Kidney capillary endothelial cell (primary cell): Measurements from ENCODE around the gene ESPL1.
"Not testable (repeated sequence)": the region's sequence is repeated elsewhere in the genome, so short reads cannot be mapped to it uniquely, and the experiment has no call there.

Experiments
- DNase-seq: peaks from one replicate; pipeline ENCODE4 v3.0.0-alpha.2; 2018; ENCODE audit warnings: low spot score

Gene ESPL1

DNA sequence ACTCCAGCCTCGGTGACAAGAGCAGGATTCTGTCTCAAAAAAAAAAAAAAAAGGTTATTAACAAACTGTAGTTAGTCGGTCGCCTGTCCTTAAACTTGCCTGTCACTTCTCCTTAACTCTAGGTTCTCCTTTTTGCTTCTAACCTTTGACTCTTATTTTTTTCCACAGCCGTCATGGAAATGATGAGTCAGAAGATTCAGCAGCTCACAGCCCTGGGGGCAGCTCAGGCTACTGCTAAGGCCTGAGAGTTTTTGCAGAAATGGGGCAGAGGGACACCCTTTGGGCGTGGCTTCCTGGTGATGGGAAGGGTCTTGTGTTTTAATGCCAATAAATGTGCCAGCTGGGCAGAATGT is 31.0 kb downstream of the ESPL1 start:
- peak; percentile 59 for DNase-seq

DNA sequence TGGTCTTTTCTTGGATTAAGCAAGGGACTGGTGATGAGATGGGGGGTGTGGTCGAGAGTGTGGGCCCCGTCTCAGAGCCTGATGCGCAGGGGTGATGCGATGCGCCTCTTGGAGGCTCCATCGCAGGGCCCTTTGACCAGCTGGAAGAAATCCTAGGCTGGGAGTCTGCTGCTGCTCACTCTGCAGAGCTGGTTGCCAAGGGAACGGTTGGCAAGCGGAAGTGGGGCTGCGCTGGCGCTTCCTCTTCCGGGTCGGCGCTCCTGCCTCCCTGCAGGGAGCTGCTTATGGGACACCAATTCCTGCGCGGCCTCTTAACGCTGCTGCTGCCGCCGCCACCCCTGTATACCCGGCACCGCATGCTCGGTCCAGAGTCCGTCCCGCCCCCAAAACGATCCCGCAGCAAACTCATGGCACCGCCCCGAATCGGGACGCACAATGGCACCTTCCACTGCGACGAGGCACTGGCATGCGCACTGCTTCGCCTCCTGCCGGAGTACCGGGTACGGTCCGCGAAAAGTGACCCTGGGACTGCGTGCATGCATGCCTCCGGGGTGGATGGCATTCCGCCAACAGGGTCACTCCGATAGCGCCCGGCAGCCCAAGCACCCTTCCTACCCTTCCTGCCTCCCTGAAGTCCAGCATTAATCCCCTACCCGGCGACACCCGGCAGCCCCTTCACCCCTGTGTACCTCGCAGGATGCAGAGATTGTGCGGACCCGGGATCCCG is 31.5 kb downstream of the ESPL1 start, which contains the start of gene MYG1:
TSS of gene MYG1 (plus strand) at position 242 of the 727 bp plus-strand sequence. CDS start at position 285, 43 bp downstream.
- peak; percentile 81 for DNase-seq

DNA sequence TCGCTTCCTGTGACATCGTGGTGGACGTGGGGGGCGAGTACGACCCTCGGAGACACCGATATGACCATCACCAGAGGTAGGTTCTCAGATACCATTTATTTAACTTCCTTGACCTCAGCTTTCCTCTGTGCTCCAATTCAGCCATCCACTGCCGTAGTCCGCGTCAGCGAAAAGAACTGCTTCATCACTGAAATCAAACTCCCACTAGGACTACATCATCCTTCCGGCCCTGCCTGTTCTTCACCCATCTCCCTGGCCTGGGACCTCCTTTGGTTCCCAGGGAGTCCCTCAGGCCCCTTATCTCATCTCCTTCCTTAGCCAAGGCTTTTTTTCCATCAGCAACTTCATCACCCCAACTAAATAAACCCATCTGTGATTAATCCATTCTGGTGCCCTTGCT is 32.1 kb downstream of the ESPL1 start:
- DNase-seq: no peak

DNA sequence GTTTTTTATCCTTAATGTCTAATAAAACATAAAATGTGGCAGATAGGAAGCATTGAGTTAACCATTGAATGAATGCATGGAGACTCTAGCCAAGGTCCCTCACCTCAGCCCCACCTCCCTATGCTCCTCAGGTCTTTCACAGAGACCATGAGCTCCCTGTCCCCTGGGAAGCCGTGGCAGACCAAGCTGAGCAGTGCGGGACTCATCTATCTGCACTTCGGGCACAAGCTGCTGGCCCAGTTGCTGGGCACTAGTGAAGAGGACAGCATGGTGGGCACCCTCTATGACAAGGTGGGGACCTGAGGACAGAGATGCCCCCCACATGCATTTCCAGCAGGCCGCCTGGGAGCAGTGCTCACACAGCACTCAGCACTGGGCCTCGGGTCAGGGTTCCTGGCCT is 34.8 kb downstream of the ESPL1 start:
- no peak for DNase-seq

DNA sequence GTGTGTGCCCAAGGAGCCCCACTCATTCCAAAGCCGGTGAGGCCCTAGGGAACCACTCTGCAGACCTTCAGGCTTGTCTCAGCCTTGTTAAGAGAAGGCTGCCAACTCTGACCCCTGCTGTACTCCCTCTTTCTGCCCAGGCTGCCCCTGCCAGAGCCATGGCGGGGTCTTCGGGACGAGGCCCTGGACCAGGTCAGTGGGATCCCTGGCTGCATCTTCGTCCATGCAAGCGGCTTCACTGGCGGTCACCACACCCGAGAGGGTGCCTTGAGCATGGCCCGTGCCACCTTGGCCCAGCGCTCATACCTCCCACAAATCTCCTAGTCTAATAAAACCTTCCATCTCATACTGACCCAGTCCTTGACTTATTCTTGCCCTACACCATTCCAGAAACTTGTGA is 38.7 kb downstream of the ESPL1 start:
- DNase-seq: no peak

DNA sequence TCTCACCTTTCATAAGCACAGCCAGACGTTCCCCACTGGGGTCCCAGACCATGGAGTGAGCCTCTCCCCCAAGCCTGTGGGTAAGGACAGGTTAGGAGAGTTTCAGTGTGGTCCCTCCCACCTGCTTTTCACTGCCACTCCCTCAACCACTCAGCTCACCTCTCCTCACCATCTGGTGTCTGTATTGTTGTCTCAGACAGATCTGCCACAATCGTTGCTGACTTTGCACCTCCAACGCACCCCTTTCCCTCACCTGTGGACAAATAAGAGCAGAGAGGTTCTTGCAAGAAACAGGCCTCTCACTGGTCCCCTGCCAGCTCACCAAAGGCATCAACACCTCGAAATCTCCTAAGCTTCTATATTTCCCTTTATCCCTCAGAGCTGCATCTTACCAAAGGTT is 40.2 kb downstream of the ESPL1 start:
- no peak for DNase-seq

DNA sequence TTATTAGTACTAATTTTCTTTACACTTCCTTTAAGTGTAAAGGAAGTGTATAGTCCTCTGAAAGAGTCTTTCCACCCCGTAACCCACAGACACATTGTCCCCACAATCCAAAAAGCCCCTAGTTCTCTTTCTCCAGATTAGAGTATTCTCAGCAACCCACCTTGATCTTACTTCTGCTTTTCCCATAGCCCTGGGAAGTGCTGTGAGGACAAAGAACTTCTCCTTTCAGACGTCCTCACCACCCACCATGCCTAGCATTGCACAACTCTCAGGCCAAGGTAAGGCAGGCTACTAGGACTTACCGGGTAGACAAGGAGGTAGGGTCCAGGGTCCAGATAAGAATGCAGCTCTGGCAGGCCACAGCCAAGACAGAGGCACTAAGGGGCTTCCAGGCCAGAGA is 45.9 kb downstream of the ESPL1 start:
- no peak for DNase-seq

DNA sequence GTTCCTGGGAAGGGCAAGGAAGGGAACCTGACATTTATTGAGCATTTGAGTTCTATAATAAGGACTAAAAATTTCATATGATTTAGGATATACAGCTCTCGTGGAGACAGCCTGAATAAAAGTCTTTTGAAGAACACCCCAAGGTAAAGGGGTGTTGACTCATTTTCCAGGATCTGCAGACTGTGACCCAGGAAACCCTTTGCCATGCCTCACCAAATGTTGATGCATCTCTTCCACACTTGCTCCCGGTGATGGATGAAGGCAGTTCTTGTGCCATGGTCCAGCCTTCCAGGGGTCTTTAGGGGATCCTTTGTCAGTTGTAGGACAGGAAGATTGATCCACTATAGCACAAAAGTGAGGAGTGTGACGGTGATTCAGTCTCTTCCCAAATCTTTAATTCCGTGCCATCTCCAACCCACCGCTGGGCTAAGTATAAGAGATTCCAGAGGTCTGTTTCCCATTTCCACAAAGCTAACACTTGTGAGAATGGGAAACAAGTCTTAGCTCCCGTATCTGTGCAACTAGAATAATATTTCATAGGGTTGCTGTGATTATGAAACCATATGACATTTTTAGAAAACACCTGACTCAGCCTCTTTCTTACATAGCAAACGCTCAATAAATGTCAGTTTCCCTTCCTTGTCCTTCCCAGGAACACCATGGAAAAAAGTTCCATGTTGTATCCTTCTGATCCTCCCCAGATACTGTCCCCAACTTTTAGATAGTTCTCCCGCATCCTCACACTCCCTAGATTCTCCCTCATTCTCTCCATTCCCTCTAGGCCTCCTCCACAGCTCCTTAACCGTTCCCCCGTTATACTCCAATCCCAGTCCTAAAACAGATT is 52.5 kb downstream of the ESPL1 start:
- DNase-seq: no peak

DNA sequence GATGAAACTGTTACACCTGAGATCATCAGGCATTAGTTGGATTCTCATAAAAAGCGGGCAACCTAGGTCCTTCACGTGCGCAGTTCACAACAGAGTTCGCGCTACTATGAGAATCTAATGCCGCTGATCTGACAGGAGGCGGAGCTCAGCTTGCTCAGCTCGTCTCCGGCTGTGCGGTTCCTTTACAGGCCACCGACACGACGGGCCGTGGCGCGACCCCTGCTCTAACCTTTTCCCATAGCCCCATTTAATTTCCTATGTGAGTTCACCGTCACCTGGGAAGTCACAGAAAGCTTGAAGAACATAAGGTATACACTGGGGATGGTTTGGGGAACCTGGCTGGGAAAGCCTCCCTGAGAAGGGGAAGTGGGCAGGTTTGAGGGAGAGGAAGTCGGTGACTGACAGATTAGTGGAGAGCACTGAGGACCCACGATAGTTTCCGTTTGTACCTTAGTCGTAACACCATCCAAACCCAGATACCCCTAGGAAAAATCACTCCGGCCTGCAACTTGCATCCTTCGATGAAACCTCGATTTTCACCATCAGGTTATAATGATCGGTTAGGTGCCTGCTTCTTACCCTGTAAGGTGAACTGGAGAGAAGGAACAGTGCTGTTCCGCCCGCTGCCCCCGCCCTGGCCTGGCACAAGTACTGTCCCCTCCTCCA is 56.1 kb downstream of the ESPL1 start:
- DNase-seq: no peak

DNA sequence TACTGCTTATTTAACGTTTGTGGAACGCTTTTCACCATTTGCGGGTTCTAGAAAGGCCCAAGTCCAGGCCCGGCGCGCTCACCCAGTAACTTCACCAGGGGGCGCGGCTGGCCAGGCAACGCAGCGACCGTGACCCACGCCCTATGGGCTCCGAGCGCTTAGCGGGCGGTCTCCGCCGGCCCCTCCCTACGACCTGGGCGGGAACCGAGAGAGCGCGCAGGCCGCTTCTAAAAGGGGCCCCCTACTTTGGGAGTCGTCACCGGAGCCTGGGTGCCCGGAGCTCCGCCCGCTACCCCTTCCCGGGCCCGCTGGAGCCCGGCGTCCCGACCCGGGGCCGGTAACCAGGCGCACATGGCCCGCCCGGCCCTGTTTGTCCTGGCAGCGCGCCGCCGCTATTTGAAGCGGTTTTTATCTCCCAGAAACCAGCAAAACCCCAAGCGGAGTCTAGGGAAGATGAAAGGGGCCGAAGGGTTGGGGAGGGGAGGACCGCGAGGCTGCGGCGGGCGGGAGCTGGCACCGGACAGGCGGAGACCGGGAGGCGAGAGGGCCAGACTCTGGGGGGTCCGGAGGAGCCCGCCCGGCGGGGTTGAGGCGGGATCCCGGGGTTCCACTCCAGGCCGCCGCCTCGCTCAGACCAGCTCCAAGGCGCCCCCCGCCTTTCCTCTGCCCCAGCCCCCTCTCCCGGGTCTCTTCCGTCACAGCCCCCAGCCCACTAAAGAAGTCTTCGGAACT is 56.8 kb downstream of the ESPL1 start:
- peak; percentile 80 for DNase-seq

DNA sequence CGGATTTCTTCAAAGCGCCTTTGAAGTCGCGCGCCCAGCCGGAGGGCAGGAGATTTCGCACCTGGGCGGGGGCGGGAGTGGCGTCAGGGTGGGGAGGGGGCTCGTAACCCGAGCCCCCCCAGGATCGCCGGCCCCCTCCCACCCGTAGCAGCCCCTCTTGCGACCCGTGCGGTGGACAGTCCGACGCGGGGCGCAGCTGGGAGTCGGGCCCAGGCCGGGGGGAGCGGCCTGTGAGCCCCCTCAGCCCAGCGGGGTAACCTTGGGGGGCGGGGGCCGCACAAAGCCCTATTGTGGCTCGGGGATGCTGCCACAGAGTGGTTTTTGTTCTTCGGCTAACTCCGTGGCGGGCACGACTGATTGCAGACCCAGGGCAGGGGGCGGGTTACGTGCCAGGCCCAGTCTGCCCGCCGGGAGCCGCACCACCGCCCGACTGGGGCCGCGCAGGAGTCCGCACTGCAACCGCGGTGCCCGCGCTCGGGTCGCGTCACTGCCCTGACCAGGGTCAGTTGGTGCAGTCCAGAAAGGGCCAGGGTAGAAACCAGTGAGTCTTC is 57.5 kb downstream of the ESPL1 start:
- no peak for DNase-seq

DNA sequence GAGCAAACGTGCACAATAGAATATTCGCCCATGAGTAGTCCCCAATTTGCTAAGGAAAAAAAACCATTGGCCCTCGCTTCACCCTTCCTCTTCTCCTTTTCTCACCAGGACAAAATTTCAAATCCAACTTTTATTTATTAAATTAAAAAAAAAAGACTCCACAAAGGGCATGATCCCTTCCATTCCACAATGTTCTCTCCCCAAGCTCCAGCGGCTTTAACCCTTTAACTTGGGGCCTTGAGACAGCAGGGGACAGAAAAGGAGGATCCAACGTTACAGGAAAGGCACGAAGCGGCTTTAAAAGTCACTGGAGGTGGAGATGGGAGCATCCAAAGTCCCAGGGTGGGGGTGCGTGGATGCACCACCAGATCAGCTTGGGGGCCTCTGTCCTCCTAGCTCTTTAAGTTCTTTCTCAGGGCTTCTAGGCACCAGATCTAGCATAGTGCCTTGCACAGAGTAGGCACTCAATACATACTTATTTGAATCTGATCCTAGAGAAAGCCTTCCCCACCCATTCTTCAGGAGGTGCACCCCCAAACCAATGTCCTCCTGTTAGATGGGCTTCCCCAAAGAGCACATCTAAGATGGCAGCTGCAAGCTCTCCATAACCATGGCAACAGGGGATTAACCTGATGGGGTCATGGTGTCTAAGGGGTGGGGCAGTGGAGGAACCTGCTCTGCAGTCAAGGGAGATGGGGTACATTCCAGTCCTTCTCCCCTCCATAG is 58.5 kb downstream of the ESPL1 start:
- DNase-seq: no peak

DNA sequence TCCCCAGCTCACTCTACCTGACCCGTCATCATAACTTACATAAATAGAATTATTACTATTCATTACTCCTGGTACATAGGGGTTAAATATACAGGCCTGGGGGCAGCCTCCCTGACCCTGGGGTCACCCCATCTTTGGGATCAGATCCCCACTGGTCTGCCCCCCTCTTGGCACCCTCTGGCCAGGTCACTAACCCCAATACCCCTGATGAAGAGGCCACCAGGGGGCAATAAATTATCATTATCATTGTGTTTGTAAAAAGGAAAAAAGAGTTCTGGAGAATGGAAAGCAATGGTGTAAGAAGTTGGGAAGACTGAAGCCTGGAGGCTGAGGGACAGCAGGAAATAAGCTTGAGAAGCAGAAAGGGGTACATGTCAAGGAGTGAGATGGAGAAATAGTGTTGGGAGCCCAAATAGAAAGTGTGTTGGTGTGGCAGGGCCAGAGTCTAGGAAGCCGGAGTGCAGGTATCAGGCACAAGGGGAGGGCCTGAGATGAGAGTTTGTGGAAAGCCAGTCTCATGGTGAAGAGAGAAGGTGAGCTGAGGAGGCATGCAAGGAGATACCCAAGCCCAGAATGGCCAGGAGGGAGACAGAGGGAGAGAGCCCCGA is 59.4 kb downstream of the ESPL1 start:
- DNase-seq: no peak

DNA sequence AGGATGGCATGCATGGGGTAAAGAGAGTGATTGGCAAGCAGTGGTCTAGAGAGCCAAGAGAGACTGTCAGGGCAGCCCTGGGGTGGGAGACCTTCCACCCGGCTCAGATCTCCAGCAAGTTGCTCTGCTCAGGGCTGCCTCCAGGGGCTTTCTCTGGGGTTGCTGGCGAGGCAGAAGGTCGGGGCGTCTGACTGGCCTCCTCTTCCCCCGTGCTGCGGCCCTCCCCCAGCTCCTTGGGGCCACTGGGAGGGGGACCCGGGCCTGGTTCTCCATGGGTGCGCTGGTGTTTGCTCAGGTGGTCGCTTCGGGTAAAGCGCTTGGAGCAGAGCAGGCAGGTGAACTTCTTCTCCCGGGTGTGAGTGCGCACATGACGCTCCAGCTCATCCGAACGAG is 59.9 kb downstream of the ESPL1 start:
- no peak for DNase-seq

DNA sequence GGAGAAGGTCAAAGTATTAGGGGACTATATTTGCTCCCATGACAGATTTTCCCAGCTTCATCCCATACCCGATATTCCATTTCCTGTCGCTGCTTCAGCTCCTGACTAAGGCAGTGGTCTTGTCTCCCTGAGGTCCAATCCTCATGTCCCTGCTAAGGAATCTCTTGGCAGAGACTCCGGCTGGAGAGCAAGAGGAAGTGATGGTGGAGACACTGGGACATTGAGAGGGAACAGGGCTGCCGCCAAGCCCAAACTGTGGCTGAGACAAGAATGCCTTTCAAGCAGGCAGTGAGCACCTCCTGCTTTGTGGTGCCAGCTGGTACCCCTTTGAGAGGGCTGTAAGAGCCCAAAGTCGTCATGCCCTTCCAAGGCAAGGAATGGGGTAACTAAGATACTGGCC is 62.6 kb downstream of the ESPL1 start:
- no peak for DNase-seq

DNA sequence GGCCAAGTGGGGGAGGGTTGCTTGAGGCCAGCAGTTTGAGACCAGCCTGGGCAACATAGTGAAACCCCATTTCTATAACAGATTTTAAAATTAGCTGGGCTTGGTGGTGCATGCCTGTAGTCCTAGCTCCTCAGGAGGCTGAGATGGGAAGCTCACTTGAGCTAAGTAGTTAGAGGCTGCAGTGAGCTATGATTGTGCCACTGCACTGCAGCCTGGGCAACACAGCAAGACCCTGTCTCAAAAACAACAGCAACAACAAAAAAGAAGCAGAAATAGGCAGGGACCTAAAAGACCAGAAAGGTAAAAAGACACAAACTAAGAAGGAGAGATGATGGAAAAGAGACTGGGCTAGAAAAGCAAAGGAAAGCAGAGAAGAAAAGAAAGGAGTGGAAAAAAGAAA is 64.2 kb downstream of the ESPL1 start:
- not testable (repeated sequence) for DNase-seq

DNA sequence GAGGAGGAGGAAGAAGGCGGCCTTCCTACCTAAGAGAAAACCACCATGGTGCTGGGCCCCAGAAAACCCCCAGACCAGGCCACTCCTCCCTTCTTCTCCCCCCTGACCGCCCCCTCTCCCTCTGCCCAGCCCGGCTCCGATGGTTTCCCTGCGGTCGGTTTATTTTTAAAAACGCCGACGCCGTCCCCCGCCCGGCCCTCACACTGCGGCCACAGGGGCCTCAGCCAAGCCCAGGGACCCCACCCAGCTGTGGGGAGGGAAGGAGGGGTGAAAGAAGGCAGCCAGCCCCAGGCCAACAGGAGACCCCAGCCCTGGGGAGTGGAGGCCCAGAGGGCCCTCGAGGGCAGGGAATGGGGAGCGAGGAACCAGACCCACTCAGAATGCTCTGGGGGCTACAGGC is 64.6 kb downstream of the ESPL1 start:
- DNase-seq: no peak

DNA sequence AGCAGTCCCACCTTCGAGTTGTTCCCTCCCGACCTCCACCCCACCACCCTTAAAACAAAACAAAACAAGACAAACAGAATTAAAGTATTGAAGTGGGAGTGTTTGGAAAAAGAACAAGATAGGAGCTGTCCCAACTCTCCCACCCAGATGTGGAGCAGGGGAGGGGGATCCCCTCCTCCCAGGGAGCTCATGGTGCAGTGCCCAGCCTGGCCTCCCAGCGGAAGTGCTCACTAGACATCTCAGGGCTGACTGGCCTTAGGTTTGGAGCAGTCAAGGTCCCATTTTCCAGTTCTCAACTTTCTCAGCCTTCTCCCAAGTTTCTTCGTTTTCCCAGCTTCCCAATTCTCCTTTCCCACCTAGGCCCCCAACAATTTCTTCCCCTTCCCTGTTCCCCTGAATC is 65.2 kb downstream of the ESPL1 start:
- DNase-seq: no peak

DNA sequence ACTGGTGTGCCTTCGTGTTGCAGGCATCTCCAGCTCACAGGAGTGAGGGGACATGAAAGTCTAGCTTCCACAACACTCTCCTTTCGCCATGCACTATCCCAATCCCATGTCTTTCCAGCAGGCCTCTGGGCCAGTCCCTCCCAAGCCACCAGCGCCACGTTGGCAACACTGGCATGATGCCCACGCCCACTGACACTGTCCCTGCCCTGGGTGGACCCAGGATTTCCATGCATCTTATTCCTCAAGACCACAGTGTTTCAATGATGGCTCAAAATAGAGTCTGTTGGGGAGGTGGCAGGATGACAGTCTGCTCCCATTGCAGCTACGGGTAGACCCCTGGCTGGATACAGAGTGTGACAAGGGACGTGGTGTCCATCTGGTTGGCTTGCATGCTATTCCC is 65.7 kb downstream of the ESPL1 start:
- DNase-seq: no peak

DNA sequence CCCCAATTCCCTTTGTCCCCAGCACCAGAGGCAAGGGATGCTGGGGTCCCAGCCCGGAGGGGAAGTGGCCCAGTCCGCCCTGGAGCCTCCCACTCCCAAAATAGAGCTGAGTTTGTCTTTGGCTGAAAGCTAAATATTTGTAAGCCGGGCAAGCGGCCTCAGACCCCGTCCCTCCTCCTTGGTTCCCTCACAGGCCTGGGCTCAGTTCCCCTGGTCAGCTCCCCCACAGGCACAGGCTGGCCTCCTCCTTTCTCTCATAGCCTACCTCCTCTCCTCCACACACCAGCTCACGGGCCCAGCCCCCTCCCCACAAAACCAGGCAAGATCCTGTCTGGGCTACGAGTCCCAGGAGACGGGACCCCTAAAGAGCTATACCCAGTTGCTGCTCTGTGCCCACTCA is 66.7 kb downstream of the ESPL1 start:
- no peak for DNase-seq

DNA sequence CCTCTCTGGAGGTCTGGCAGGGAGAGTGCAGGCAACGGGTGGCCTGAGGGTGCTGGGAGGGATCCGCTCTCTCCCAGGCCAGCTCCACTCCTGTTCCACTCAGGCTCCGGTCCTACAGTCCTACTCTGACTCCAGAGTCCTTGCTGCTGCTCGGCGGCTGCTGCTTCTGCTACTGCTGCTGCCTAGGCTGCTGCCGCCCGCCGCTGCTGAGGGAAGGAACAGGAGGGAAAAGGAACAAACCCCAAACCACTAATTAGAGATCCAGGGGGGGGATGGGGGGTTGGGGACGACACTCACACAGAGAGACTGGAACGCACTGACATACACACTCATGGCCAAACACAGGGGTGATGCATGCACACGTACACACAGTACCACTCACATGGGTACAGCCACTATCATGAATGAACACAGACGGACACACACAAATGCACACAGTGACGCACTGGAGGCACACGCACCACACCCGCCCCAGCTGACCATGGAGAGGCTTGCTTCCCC is 68.1 kb downstream of the ESPL1 start, which contains the start of gene SP7:
TSS of gene SP7 (minus strand) at position 174 of the 501 bp plus-strand sequence. CDS start 708 bp downstream, outside the sequence.
- no peak for DNase-seq
